MM.1S (cell line): ENCODE data around the gene INSR.

ENCODE experiments used
- DNase-seq: peaks from one replicate; pipeline ENCODE4 v3.0.0-alpha.2; 2015
- H2AFZ ChIP-seq: fragments of 300-600 bp; sonication (generic); 2 replicates; pipeline ENCODE4 v1.6.0; 2016; ENCODE audit warnings: antibody characterized with exemption, low read length
- H3F3A ChIP-seq: fragments of 300-600 bp; sonication (generic); 2 replicates; pipeline ENCODE4 v1.6.1; 2016; ENCODE audit warnings: mild to moderate bottlenecking, antibody characterized with exemption, low read length, moderate library complexity, mixed read lengths; ENCODE audit not compliant: insufficient read depth
- H3K27ac ChIP-seq: fragments of 300-600 bp; sonication (generic); 2 replicates; pipeline ENCODE4 v1.5.1; 2016; ENCODE audit warnings: mild to moderate bottlenecking, low read length
- H3K27me3 ChIP-seq: fragments of 300-600 bp; sonication (generic); replicated peaks from 2 replicates; pipeline ENCODE4 v1.6.0; 2016; ENCODE audit warnings: low read length; ENCODE audit not compliant: insufficient read depth
- H3K36me3 ChIP-seq: fragments of 300-600 bp; sonication (generic); replicated peaks from 2 replicates; pipeline ENCODE4 v1.6.1; 2016; ENCODE audit warnings: mild to moderate bottlenecking, low read length, mixed read lengths; ENCODE audit not compliant: insufficient read depth
- H3K4me1 ChIP-seq: fragments of 300-600 bp; sonication (generic); 2 replicates; pipeline ENCODE4 v1.6.1; 2016; ENCODE audit warnings: low read length, mixed read lengths
- H3K4me2 ChIP-seq: fragments of 300-600 bp; sonication (generic); 2 replicates; pipeline ENCODE4 v1.6.0; 2016; ENCODE audit warnings: low read depth, low read length
- H3K4me3 ChIP-seq: fragments of 300-600 bp; sonication (generic); 2 replicates; pipeline ENCODE4 v1.5.1; 2016; ENCODE audit warnings: low read length, mixed read lengths
- H3K79me2 ChIP-seq: fragments of 300-600 bp; sonication (generic); 2 replicates; pipeline ENCODE4 v1.6.1; 2016; ENCODE audit warnings: mixed run types, low read length, mixed read lengths
- H3K9ac ChIP-seq: fragments of 300-600 bp; sonication (generic); 2 replicates; pipeline ENCODE4 v1.6.1; 2016; ENCODE audit warnings: low read length, mixed read lengths
- H3K9me2 ChIP-seq: fragments of 300-600 bp; sonication (generic); replicated peaks from 2 replicates; pipeline ENCODE4 v1.6.1; 2016; ENCODE audit warnings: mild to moderate bottlenecking, low read length, mixed read lengths; ENCODE audit not compliant: insufficient read depth
- H3K9me3 ChIP-seq: fragments of 300-600 bp; sonication (generic); replicated peaks from 2 replicates; pipeline ENCODE4 v1.6.1; 2016; ENCODE audit warnings: mild to moderate bottlenecking, low read length, mixed read lengths; ENCODE audit not compliant: insufficient read depth
- H4K20me1 ChIP-seq: fragments of 300-600 bp; sonication (generic); 2 replicates; pipeline ENCODE4 v1.6.1; 2016; ENCODE audit warnings: mild to moderate bottlenecking, low read length, moderate library complexity, mixed read lengths; ENCODE audit not compliant: insufficient read depth
- EZH2 ChIP-seq: fragments of 300-600 bp; sonication (generic); optimal IDR thresholded peaks from 2 replicates; pipeline ENCODE3; 2017; ENCODE audit warnings: low read depth, mild to moderate bottlenecking, antibody characterized with exemption, low read length, mixed read lengths
- EZH2phosphoT487 ChIP-seq: fragments of 300-600 bp; sonication (generic); IDR thresholded peaks from 2 replicates; pipeline ENCODE4 v1.6.1; 2018; ENCODE audit warnings: antibody characterized with exemption, low read length
- TF ChIP-seq, protein P1 (sequence below): fragments of 300-600 bp; sonication (generic); IDR thresholded peaks from 2 replicates; pipeline ENCODE4 v1.5.1; 2016; ENCODE audit warnings: antibody characterized with exemption, low read length, mixed read lengths

Gene INSR

DNA sequence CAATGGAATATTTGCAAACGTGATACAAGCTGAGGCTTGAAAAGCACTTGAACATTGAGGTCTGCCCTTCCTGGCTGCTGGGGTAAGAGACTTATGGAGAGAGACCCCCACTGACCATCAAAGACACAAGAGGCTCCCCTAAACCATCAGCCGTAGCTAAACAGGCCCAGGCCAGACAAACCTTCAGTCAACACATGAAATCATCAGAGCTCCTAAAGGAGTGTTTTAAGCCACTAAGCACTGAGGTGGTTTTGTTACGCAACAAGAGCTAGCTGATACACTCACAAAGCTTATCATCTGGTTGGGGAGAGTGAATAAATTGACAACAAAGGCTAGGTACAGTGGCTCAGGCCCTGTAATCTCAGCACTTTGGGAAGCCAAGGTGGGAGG, 114.3 kb downstream of the INSR start:
- Histone ChIP-seq H3K27me3 (no peaks in the 10 kb centered on the region), H3K4me1 (peaks cover 28% of the 10 kb centered on the region), H3K4me2 (no peak overlapping the region), H3K9ac (no peak overlapping the region), H3K4me3 (no peak overlapping the region), H3F3A (peaks cover 32% of the 10 kb centered on the region), H3K36me3 (no peaks in the 10 kb centered on the region), H2AFZ (no peak overlapping the region), H3K9me3 (no peaks in the 10 kb centered on the region), H3K9me2 (no peaks in the 10 kb centered on the region), H3K27ac (no peak overlapping the region), H3K79me2 (peaks cover 44% of the 10 kb centered on the region; the same call in 1 of the 2 replicates), H4K20me1 (no peaks in the 10 kb centered on the region)
- no peak for DNase-seq
- TF ChIP-seq, protein P1, sequence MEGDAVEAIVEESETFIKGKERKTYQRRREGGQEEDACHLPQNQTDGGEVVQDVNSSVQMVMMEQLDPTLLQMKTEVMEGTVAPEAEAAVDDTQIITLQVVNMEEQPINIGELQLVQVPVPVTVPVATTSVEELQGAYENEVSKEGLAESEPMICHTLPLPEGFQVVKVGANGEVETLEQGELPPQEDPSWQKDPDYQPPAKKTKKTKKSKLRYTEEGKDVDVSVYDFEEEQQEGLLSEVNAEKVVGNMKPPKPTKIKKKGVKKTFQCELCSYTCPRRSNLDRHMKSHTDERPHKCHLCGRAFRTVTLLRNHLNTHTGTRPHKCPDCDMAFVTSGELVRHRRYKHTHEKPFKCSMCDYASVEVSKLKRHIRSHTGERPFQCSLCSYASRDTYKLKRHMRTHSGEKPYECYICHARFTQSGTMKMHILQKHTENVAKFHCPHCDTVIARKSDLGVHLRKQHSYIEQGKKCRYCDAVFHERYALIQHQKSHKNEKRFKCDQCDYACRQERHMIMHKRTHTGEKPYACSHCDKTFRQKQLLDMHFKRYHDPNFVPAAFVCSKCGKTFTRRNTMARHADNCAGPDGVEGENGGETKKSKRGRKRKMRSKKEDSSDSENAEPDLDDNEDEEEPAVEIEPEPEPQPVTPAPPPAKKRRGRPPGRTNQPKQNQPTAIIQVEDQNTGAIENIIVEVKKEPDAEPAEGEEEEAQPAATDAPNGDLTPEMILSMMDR, result no peak
- TF ChIP-seq EZH2 (no peak), EZH2phosphoT487 (no peak)

DNA sequence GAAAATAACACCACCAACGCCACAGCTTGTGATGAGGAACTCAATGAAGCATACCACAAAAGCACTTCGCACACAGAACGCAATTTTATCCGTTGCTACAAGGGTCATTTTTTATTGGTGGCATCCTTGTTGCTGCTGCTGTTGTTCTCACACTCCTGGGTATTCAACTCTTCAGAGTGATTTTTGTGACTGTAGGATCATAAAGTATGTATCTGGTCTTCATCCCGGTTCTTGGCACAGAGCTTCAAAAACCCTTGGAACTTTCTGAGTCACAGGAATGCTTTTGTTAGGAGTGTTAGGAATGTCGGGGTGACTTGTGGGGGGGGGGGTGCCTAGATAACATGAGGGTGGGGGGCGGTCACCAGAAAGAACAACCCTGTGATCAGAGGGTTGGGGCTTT, 116.3 kb downstream of the INSR start:
- H3K27ac ChIP-seq, result no peak overlapping the region
- TF ChIP-seq EZH2 (no peak), EZH2phosphoT487 (no peak)
- TF ChIP-seq, protein P1, result no peak
- no peak overlapping the region for H3K4me3 ChIP-seq
- H3K4me1 ChIP-seq, result peaks cover 18% of the 10 kb centered on the region
- H3K36me3 ChIP-seq, result no peaks in the 10 kb centered on the region
- H3K9me2 ChIP-seq, result no peaks in the 10 kb centered on the region
- peaks cover 17% of the 10 kb centered on the region for H3F3A ChIP-seq
- H2AFZ ChIP-seq, result no peak overlapping the region
- peaks cover 36% of the 10 kb centered on the region; the same call in 1 of the 2 replicates for H3K79me2 ChIP-seq
- no peak overlapping the region for H3K9ac ChIP-seq
- no peaks in the 10 kb centered on the region for H4K20me1 ChIP-seq
- no peaks in the 10 kb centered on the region for H3K27me3 ChIP-seq
- no peak for DNase-seq
- H3K4me2 ChIP-seq, result no peak overlapping the region
- no peaks in the 10 kb centered on the region for H3K9me3 ChIP-seq

- Histone ChIP-seq H3K9me2 (no peaks in the 10 kb centered on the region), H3K36me3 (no peaks in the 10 kb centered on the region), H3F3A (peaks cover 11% of the 10 kb centered on the region), H3K4me2 (no peak overlapping the region), H2AFZ (no peak overlapping the region), H3K4me3 (no peak overlapping the region), H3K27me3 (no peaks in the 10 kb centered on the region), H3K79me2 (peaks cover 32% of the 10 kb centered on the region; the same call in 1 of the 2 replicates), H3K4me1 (peaks cover 14% of the 10 kb centered on the region), H3K9me3 (no peaks in the 10 kb centered on the region), H3K9ac (no peak overlapping the region), H3K27ac (no peak overlapping the region), H4K20me1 (no peaks in the 10 kb centered on the region)
- TF ChIP-seq, protein P1, result no peak
- TF ChIP-seq EZH2phosphoT487, result no peak
- no peak for TF ChIP-seq EZH2
- no peak for DNase-seq
These were observed 117.4 kb downstream of the INSR start for GRCh38 chr19:7176792-7177191.

DNA sequence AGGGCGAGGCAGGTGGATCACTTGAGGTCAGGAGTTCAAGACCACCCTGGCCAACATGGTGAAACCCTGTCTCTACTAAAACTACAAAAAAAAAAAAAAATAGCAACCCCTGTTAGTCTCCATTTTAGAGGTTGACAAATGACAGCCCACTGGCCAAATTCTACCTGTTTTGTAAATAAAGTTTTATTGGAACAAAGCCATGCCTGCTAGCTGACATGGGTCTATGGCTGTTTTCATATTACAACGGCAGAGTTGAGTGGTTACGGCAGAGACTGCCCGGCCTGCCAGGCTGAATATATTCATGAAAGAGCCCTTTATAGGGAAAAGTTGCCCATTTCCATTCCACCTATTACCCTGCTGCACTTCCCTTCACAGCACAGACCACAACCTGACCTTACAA, 121.4 kb downstream of the INSR start:
- Histone ChIP-seq H3K4me1 (no peaks in the 10 kb centered on the region), H3K27ac (no peak overlapping the region), H3K9me2 (no peaks in the 10 kb centered on the region), H3K36me3 (peaks cover 12% of the 10 kb centered on the region), H3K27me3 (no peaks in the 10 kb centered on the region), H2AFZ (no peak overlapping the region), H3K9me3 (no peaks in the 10 kb centered on the region), H3K4me2 (no peak overlapping the region), H4K20me1 (no peaks in the 10 kb centered on the region), H3K4me3 (no peak overlapping the region), H3K79me2 (0 out of 2 replicates have a peak, but pooled peaks cover 8% of the 10 kb centered on the region), H3K9ac (no peak overlapping the region), H3F3A (no peaks in the 10 kb centered on the region)
- no peak for DNase-seq
- TF ChIP-seq, protein P1, result no peak
- no peak for TF ChIP-seq EZH2phosphoT487
- TF ChIP-seq EZH2, result no peak
